ENCODE data around the gene FGF12.

The FGF12 gene

DNA sequence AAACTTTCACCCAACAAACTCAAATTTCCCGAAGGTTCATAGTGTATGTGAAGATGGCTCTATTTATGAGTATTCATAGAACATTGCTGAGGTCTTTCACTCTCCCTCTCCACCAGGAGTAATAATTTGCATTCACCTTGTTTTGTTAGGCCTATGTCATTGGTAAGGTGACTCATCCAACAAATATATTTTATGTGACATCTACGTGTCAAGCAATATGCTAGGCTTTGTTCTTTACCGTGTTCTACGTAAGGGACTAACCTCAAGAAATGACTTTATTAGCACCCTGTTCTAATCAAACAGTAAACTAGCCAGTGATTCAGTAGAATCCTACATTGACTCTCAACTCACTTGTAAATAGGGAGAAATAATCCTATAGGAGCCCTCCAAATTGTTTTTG lies 334.4 kb downstream of the FGF12 start:
- Histone ChIP-seq H3K4me2 (ENCODE audit: insufficient read depth, low read length, poor library complexity, severe bottlenecking) (no peak overlapping the region), H3K18ac (ENCODE audit: low read length) (no peak overlapping the region), H2AK5ac (ENCODE audit: low read depth, low read length) (no peak overlapping the region), H3K9me3 (replicated peaks in 1 of 2; ENCODE audit: control insufficient read depth in 2 of 2, insufficient read depth in 1 of 2, low read depth in 1 of 2, low read length in 2 of 2) (no peaks in the 10 kb centered on the region), H4K8ac (ENCODE audit: low read depth, low read length) (no peak overlapping the region), H2BK120ac (ENCODE audit: low read depth, low read length) (no peak overlapping the region), H3K36me3 (replicated peaks in 1 of 2; ENCODE audit: control insufficient read depth in 2 of 2, insufficient read depth in 2 of 2, low read length in 2 of 2) (no peaks in the 10 kb centered on the region), H3K14ac (ENCODE audit: low read length) (no peak overlapping the region), H2BK5ac (ENCODE audit: low read length) (no peak overlapping the region), H3K9ac (ENCODE audit: low read depth, low read length, poor library complexity) (no peak overlapping the region), H3K79me1 (ENCODE audit: low read depth, low read length) (no peaks in the 10 kb centered on the region), H2AFZ (ENCODE audit: low read length) (no peak overlapping the region), H3K27me3 (ENCODE audit: control insufficient read depth in 3 of 3, insufficient read depth in 3 of 3, low read depth in 1 of 3, low read length in 3 of 3) (no peaks in the 10 kb centered on the region), H4K91ac (ENCODE audit: low read depth, low read length, poor library complexity) (no peak overlapping the region), H3K4ac (ENCODE audit: low read length) (no peak overlapping the region), H3K4me1 (ENCODE audit: control insufficient read depth in 2 of 2, insufficient read depth in 1 of 2, low read depth in 1 of 2, low read length in 2 of 2) (no peaks in the 10 kb centered on the region), H2BK15ac (ENCODE audit: low read length) (no peak overlapping the region), H3K23ac (ENCODE audit: low read depth, low read length, poor library complexity) (no peak overlapping the region), H2BK12ac (ENCODE audit: low read length) (no peak overlapping the region), H3K4me3 (ENCODE audit: low read length in 2 of 2) (no peak overlapping the region), H3K27ac (replicated peaks; ENCODE audit: low read length) (no peak overlapping the region)
- no CpG with 5 or more reads among the region's 4 CpGs for WGBS, 2 donors (ENCODE audit: extremely low coverage in 2 of 2, insufficient read length in 2 of 2, insufficient replicate concordance in 1 of 2)
- DNase-seq (ENCODE audit: low spot score) = no peak

DNA sequence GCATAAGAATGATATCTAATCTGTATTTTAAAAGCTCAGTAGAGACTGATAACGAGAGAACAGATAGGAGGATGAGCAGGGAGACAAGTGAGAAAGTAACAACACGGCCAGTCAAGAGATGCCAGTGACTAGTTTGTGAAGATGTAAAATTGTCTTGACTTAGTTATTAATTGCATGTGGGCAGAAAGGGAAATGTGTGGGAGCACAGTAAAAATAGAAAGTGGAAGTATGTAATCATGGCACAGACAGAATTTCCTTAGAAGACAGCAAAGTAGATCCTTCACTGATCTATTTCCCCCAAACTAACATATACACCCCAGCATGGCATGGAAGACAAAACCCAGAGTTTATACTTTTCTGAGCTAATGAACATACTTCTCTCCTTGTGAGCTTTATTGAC lies 344.5 kb downstream of the FGF12 start:
- H2BK12ac ChIP-seq (ENCODE audit: low read length) = no peak overlapping the region
- H3K36me3 ChIP-seq (replicated peaks in 1 of 2; ENCODE audit: control insufficient read depth in 2 of 2, insufficient read depth in 2 of 2, low read length in 2 of 2) = no peaks in the 10 kb centered on the region
- WGBS, 2 donors (ENCODE audit: extremely low coverage in 2 of 2, insufficient read length in 2 of 2, insufficient replicate concordance in 1 of 2) = no CpG with 5 or more reads among the region's 2 CpGs
- H3K4me1 ChIP-seq (ENCODE audit: control insufficient read depth in 2 of 2, insufficient read depth in 1 of 2, low read depth in 1 of 2, low read length in 2 of 2) = no peaks in the 10 kb centered on the region
- H3K4ac ChIP-seq (ENCODE audit: low read length) = no peak overlapping the region
- no peak overlapping the region for H3K18ac ChIP-seq (ENCODE audit: low read length)
- no peak overlapping the region for H2BK5ac ChIP-seq (ENCODE audit: low read length)
- no peak overlapping the region for H2BK120ac ChIP-seq (ENCODE audit: low read depth, low read length)
- no peak overlapping the region for H2AFZ ChIP-seq (ENCODE audit: low read length)
- H2AK5ac ChIP-seq (ENCODE audit: low read depth, low read length) = no peak overlapping the region
- H3K9ac ChIP-seq (ENCODE audit: low read depth, low read length, poor library complexity) = no peak overlapping the region
- H3K14ac ChIP-seq (ENCODE audit: low read length) = no peak overlapping the region
- no peaks in the 10 kb centered on the region for H3K9me3 ChIP-seq (replicated peaks in 1 of 2; ENCODE audit: control insufficient read depth in 2 of 2, insufficient read depth in 1 of 2, low read depth in 1 of 2, low read length in 2 of 2)
- H3K79me1 ChIP-seq (ENCODE audit: low read depth, low read length) = no peaks in the 10 kb centered on the region
- no peak overlapping the region for H3K4me3 ChIP-seq (ENCODE audit: low read length in 2 of 2)
- H3K27ac ChIP-seq (replicated peaks; ENCODE audit: low read length) = no peak overlapping the region
- no peak overlapping the region for H3K23ac ChIP-seq (ENCODE audit: low read depth, low read length, poor library complexity)
- no peak for DNase-seq (ENCODE audit: low spot score)
- no peak overlapping the region for H4K91ac ChIP-seq (ENCODE audit: low read depth, low read length, poor library complexity)
- no peaks in the 10 kb centered on the region for H3K27me3 ChIP-seq (ENCODE audit: control insufficient read depth in 3 of 3, insufficient read depth in 3 of 3, low read depth in 1 of 3, low read length in 3 of 3)
- no peak overlapping the region for H3K4me2 ChIP-seq (ENCODE audit: insufficient read depth, low read length, poor library complexity, severe bottlenecking)
- no peak overlapping the region for H4K8ac ChIP-seq (ENCODE audit: low read depth, low read length)
- no peak overlapping the region for H2BK15ac ChIP-seq (ENCODE audit: low read length)

DNA sequence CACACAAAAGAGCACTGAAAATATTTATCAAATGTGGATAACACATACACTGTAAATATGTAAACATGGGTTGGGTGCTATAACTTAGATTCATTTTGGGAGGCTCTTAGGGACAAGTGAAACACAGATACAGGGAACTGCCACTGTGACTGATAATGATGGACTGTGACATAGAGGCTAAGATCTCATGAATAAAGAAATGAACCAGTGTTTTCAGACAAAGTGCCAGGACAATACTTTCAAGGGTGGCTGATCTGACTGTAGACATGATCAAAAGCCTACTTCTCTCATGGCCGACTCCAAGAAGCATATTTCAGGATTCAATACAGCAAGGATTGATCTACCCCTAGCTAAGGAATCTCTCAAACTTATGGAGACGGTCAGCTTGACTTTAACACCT lies 353.8 kb downstream of the FGF12 start:
- H2AFZ ChIP-seq (ENCODE audit: low read length) = no peak overlapping the region
- H3K79me1 ChIP-seq (ENCODE audit: low read depth, low read length) = no peaks in the 10 kb centered on the region
- H2BK15ac ChIP-seq (ENCODE audit: low read length) = no peak overlapping the region
- no peak overlapping the region for H2AK5ac ChIP-seq (ENCODE audit: low read depth, low read length)
- H3K18ac ChIP-seq (ENCODE audit: low read length) = no peak overlapping the region
- WGBS, 2 donors (ENCODE audit: extremely low coverage in 2 of 2, insufficient read length in 2 of 2, insufficient replicate concordance in 1 of 2) = no CpG with 5 or more reads among the region's 2 CpGs
- DNase-seq (ENCODE audit: low spot score) = no peak
- no peak overlapping the region for H3K27ac ChIP-seq (replicated peaks; ENCODE audit: low read length)
- H3K9me3 ChIP-seq (replicated peaks in 1 of 2; ENCODE audit: control insufficient read depth in 2 of 2, insufficient read depth in 1 of 2, low read depth in 1 of 2, low read length in 2 of 2) = no peaks in the 10 kb centered on the region
- no peak overlapping the region for H3K9ac ChIP-seq (ENCODE audit: low read depth, low read length, poor library complexity)
- no peaks in the 10 kb centered on the region for H3K27me3 ChIP-seq (ENCODE audit: control insufficient read depth in 3 of 3, insufficient read depth in 3 of 3, low read depth in 1 of 3, low read length in 3 of 3)
- H2BK12ac ChIP-seq (ENCODE audit: low read length) = no peak overlapping the region
- H3K4me1 ChIP-seq (ENCODE audit: control insufficient read depth in 2 of 2, insufficient read depth in 1 of 2, low read depth in 1 of 2, low read length in 2 of 2) = no peaks in the 10 kb centered on the region
- H3K14ac ChIP-seq (ENCODE audit: low read length) = no peak overlapping the region
- no peaks in the 10 kb centered on the region for H3K36me3 ChIP-seq (replicated peaks in 1 of 2; ENCODE audit: control insufficient read depth in 2 of 2, insufficient read depth in 2 of 2, low read length in 2 of 2)
- no peak overlapping the region for H2BK5ac ChIP-seq (ENCODE audit: low read length)
- no peak overlapping the region for H4K8ac ChIP-seq (ENCODE audit: low read depth, low read length)
- H3K23ac ChIP-seq (ENCODE audit: low read depth, low read length, poor library complexity) = no peak overlapping the region
- no peak overlapping the region for H4K91ac ChIP-seq (ENCODE audit: low read depth, low read length, poor library complexity)
- H3K4ac ChIP-seq (ENCODE audit: low read length) = no peak overlapping the region
- no peak overlapping the region for H3K4me3 ChIP-seq (ENCODE audit: low read length in 2 of 2)
- no peak overlapping the region for H2BK120ac ChIP-seq (ENCODE audit: low read depth, low read length)
- H3K4me2 ChIP-seq (ENCODE audit: insufficient read depth, low read length, poor library complexity, severe bottlenecking) = no peak overlapping the region

DNA sequence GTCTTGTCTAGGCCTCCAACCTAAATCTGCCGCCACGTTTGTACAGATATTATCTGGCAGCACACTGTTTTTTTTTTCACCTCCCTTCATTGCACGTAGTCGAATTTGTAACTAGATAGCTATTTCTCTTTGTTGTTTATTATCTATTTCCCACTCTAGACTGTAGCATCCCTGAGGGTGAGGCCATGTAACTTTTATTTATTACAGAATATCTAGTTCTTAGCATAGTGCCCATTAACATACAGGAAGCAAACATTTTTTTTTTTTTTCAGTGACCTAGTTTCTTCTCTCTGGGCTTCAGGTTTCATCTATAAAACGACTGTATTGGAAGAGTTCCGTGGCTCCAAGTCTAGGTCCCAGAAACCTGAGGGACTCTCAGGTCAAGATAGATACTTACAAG lies 354.3 kb downstream of the FGF12 start:
- no peak overlapping the region for H2AFZ ChIP-seq (ENCODE audit: low read length)
- H2AK5ac ChIP-seq (ENCODE audit: low read depth, low read length) = no peak overlapping the region
- H3K9ac ChIP-seq (ENCODE audit: low read depth, low read length, poor library complexity) = no peak overlapping the region
- H3K36me3 ChIP-seq (replicated peaks in 1 of 2; ENCODE audit: control insufficient read depth in 2 of 2, insufficient read depth in 2 of 2, low read length in 2 of 2) = no peaks in the 10 kb centered on the region
- H3K4me1 ChIP-seq (ENCODE audit: control insufficient read depth in 2 of 2, insufficient read depth in 1 of 2, low read depth in 1 of 2, low read length in 2 of 2) = no peaks in the 10 kb centered on the region
- no peak overlapping the region for H3K23ac ChIP-seq (ENCODE audit: low read depth, low read length, poor library complexity)
- H3K79me1 ChIP-seq (ENCODE audit: low read depth, low read length) = no peaks in the 10 kb centered on the region
- H3K9me3 ChIP-seq (replicated peaks in 1 of 2; ENCODE audit: control insufficient read depth in 2 of 2, insufficient read depth in 1 of 2, low read depth in 1 of 2, low read length in 2 of 2) = no peaks in the 10 kb centered on the region
- H3K18ac ChIP-seq (ENCODE audit: low read length) = no peak overlapping the region
- H3K4me2 ChIP-seq (ENCODE audit: insufficient read depth, low read length, poor library complexity, severe bottlenecking) = no peak overlapping the region
- no CpG with 5 or more reads among the region's 6 CpGs for WGBS, 2 donors (ENCODE audit: extremely low coverage in 2 of 2, insufficient read length in 2 of 2, insufficient replicate concordance in 1 of 2)
- no peak overlapping the region for H4K91ac ChIP-seq (ENCODE audit: low read depth, low read length, poor library complexity)
- H3K4me3 ChIP-seq (ENCODE audit: low read length in 2 of 2) = no peak overlapping the region
- H2BK120ac ChIP-seq (ENCODE audit: low read depth, low read length) = no peak overlapping the region
- DNase-seq (ENCODE audit: low spot score) = no peak
- H3K27ac ChIP-seq (replicated peaks; ENCODE audit: low read length) = no peak overlapping the region
- no peak overlapping the region for H3K4ac ChIP-seq (ENCODE audit: low read length)
- H4K8ac ChIP-seq (ENCODE audit: low read depth, low read length) = no peak overlapping the region
- no peak overlapping the region for H3K14ac ChIP-seq (ENCODE audit: low read length)
- H3K27me3 ChIP-seq (ENCODE audit: control insufficient read depth in 3 of 3, insufficient read depth in 3 of 3, low read depth in 1 of 3, low read length in 3 of 3) = no peaks in the 10 kb centered on the region
- H2BK5ac ChIP-seq (ENCODE audit: low read length) = no peak overlapping the region
- no peak overlapping the region for H2BK15ac ChIP-seq (ENCODE audit: low read length)
- H2BK12ac ChIP-seq (ENCODE audit: low read length) = no peak overlapping the region
